Tibial nerve (tissue), 4 donors: Measurements from ENCODE around the gene VWA2.

ENCODE experiments used
- EP300 ChIP-seq, 2 donors: sonication (generic); formaldehyde crosslinking; IDR thresholded peaks; one replicate each; pipeline ENCODE4 v1.6.1; 2017; ENCODE audit warnings: antibody characterized with exemption in 2 of 2, mild to moderate bottlenecking in 1 of 2
- POLR2A ChIP-seq, 2 donors: fragments of 450-650 bp; IDR thresholded peaks; one replicate each; pipeline ENCODE4 v1.6.1; 2017; ENCODE audit warnings: antibody characterized with exemption in 2 of 2, mild to moderate bottlenecking in 2 of 2, moderate library complexity in 2 of 2
- TF ChIP-seq, protein P1 (sequence below), 5 experiments: fragments of 200-600 bp in 3 of 5; fragments of 450-650 bp in 2 of 5; sonication (generic) in 3 of 5; IDR thresholded peaks; one replicate each; pipeline ENCODE4 v1.5.1; 2016 to 2019; ENCODE audit warnings: antibody characterized with exemption in 5 of 5, mild to moderate bottlenecking in 3 of 5, moderate library complexity in 2 of 5

DNA sequence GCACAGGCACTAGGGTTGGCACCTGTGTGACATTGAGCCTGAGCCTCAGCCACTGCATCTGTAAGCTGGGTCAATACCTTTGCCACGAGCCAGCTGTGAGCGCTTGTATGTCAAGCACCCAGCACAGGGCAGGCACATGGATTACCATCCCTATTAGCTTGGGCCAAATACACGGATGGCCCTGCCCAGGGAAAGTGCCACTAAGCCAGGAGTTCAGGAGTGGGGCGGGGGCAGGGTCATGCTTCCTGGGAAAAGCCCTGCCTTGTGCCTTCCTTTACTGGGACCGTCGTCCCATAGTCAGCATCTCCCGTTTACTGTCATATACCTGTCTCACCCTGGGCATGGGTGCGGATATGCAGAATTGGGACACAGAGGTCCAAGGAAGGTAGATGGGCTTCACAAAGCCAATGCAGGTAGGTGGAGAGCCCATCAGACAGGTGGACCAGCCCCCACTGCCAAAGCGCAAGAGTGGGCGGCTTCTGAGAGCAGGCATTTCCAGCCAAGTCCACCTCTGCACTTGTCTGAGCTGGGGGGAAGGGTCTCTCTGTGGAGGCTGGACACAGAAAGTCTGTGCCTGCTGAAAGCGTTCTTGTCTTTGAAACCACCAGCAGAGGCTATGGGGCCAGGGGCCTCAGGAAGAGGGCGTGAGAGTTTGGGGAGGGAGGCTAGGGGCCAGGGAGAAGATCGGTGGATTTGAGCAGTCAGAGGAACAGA, 72.6 kb downstream of the VWA2 start:
- TF ChIP-seq, protein P1, sequence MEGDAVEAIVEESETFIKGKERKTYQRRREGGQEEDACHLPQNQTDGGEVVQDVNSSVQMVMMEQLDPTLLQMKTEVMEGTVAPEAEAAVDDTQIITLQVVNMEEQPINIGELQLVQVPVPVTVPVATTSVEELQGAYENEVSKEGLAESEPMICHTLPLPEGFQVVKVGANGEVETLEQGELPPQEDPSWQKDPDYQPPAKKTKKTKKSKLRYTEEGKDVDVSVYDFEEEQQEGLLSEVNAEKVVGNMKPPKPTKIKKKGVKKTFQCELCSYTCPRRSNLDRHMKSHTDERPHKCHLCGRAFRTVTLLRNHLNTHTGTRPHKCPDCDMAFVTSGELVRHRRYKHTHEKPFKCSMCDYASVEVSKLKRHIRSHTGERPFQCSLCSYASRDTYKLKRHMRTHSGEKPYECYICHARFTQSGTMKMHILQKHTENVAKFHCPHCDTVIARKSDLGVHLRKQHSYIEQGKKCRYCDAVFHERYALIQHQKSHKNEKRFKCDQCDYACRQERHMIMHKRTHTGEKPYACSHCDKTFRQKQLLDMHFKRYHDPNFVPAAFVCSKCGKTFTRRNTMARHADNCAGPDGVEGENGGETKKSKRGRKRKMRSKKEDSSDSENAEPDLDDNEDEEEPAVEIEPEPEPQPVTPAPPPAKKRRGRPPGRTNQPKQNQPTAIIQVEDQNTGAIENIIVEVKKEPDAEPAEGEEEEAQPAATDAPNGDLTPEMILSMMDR (IDR thresholded peaks at IDR 0.05) = no peak
- TF ChIP-seq POLR2A (IDR thresholded peaks at IDR 0.05) (no peak), EP300 (IDR thresholded peaks at IDR 0.05) (no peak)
